ENCODE data around the gene ORMDL3.

- TF ChIP-seq POLR2A (IDR thresholded peaks at IDR 0.05; ENCODE audit: low read depth, low read length): no peak
- no peak for TF ChIP-seq POLR2AphosphoS5 (IDR thresholded peaks at IDR 0.05; ENCODE audit: low read depth, low read length)
- no peak for TF ChIP-seq TAF1 (IDR thresholded peaks at IDR 0.05; ENCODE audit: borderline replicate concordance, low read depth, low read length)
Measured at GRCh38 chr17:39969375-39969774, 42.0 kb upstream of the ORMDL3 start.
